Loucy (cell line): ENCODE measurements around the gene AKAIN1.

Experiments used
- CTCF ChIP-seq: fragments of 200-600 bp; sonication (generic); conservative IDR thresholded peaks from 2 replicates; pipeline ENCODE4 v1.5.1; 2014; ENCODE audit warnings: mild to moderate bottlenecking, antibody characterized with exemption, low read length
- EZH2phosphoT487 ChIP-seq: fragments of 200-600 bp; IDR thresholded peaks from 2 replicates; pipeline ENCODE4 v1.6.1; 2018; ENCODE audit warnings: antibody characterized with exemption, mild to moderate bottlenecking, moderate library complexity, borderline replicate concordance

- peak; percentile 29; the same call in 1 of the 2 replicates for TF ChIP-seq CTCF
- TF ChIP-seq EZH2phosphoT487: no peak
Observed at GRCh38 chr18:5106730-5107129, 90.3 kb downstream of the AKAIN1 start.
